ENCODE results near the gene TMEM98.
"Not testable (repeated sequence)": the region's sequence is repeated elsewhere in the genome, so short reads cannot be mapped to it uniquely, and the experiment has no call there.

DNA sequence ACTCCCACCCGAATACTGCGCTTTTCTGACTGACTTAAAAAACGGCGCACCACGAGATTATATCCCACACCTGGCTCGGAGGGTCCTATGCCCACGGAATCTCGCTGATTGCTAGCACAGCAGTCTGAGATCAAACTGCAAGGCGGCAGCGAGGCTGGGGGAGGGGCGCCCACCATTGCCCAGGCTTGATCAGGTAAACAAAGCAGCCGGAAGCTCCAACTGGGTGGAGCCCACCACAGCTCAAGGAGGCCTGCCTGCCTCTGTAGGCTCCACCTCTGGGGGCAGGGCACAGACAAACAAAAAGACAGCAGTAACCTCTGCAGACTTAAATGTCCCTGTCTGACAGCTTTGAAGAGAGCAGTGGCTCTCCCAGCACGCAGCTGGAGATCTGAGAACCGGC, 40.5 kb upstream of the TMEM98 start:
- TF ChIP-seq SPI1 (IDR thresholded peaks at IDR 0.05; ENCODE audit: low read depth, low read length); POLR2AphosphoS5 (IDR thresholded peaks at IDR 0.05; ENCODE audit: low read depth, low read length); POLR2A (IDR thresholded peaks at IDR 0.05; ENCODE audit: low read depth, low read length); TAF1 (IDR thresholded peaks at IDR 0.05; ENCODE audit: low read depth, low read length); PAX5 (IDR thresholded peaks at IDR 0.05; ENCODE audit: insufficient read depth, low read length, severe bottlenecking); POU2F2 (IDR thresholded peaks at IDR 0.05; ENCODE audit: low read depth, low read length): not testable (repeated sequence)

Measured in GM12891 (cell line).